Measurements from ENCODE around the gene POGLUT3. TPM values are rescaled to one million over a fixed set of nuclear protein-coding genes. Genes with fewer than 3 reads are reported as not detected.

POGLUT3 gene
- total RNA-seq, 1 experiment from 2014 or later = 6.8 TPM

Other genes with a start within 250 kb of the POGLUT3 start
- 0.64 TPM in 1 of 2 replicates, not detected in the other for gene C11orf65, start 30.9 kb downstream of the POGLUT3 start, total RNA-seq (2014; rRNA removed; shearing (Covaris generic))
- 9.8 and 10.6 TPM in 2 replicates for gene EXPH5, start 95.4 kb upstream of the POGLUT3 start, total RNA-seq (2014; rRNA removed; shearing (Covaris generic))
- gene DDX10, start 166.7 kb upstream of the POGLUT3 start, total RNA-seq (2014; rRNA removed; shearing (Covaris generic)) = 23.4 and 42.3 TPM in 2 replicates

All from HT-29 (cell line).